H9 (cell line): Measurements from ENCODE around the gene XIAP. TPM values are rescaled to one million over a fixed set of nuclear protein-coding genes. Genes with fewer than 3 reads are reported as not detected.
A peak's percentile ranks its signal among the peaks of the same experiment; 100 is the strongest.

ENCODE experiments used
- DNase-seq: peaks from one replicate; pipeline ENCODE4 v3.0.0-alpha.2; 2017
- H2AFZ ChIP-seq: one replicate; pipeline ENCODE4 v1.6.1; 2013; ENCODE audit warnings: mild to moderate bottlenecking, low read length, control low read depth, moderate library complexity
- H2AK5ac ChIP-seq: 2 replicates; pipeline ENCODE4 v1.6.1; 2013; ENCODE audit warnings: low read length, control low read depth, mixed read lengths; ENCODE audit not compliant: insufficient read length
- H2BK120ac ChIP-seq: one replicate; pipeline ENCODE4 v1.6.1; 2013; ENCODE audit warnings: low read depth, mild to moderate bottlenecking, low read length, control low read depth, inconsistent platforms; ENCODE audit not compliant: poor library complexity, severe bottlenecking
- H2BK12ac ChIP-seq: 2 replicates; pipeline ENCODE4 v1.6.1; 2013; ENCODE audit warnings: low read length, control low read depth, mixed read lengths, low read depth; ENCODE audit not compliant: insufficient read length
- H2BK15ac ChIP-seq: 2 replicates; pipeline ENCODE4 v1.6.1; 2013; ENCODE audit warnings: low read depth, low read length, control low read depth
- H2BK20ac ChIP-seq: one replicate; pipeline ENCODE4 v1.6.1; 2013; ENCODE audit warnings: low read depth, mild to moderate bottlenecking, low read length, control low read depth, inconsistent platforms; ENCODE audit not compliant: poor library complexity, severe bottlenecking
- H2BK5ac ChIP-seq: 2 replicates; pipeline ENCODE4 v1.6.1; 2013; ENCODE audit warnings: low read length, control low read depth, mixed read lengths; ENCODE audit not compliant: insufficient read length
- H3K14ac ChIP-seq: 2 replicates; pipeline ENCODE4 v1.6.1; 2013; ENCODE audit warnings: low read length, control low read depth; ENCODE audit not compliant: insufficient read depth
- H3K18ac ChIP-seq: 2 replicates; pipeline ENCODE4 v1.6.1; 2013; ENCODE audit warnings: low read depth, mild to moderate bottlenecking, mixed read lengths, low read length, control low read depth; ENCODE audit not compliant: insufficient read length
- H3K23ac ChIP-seq: 2 replicates; pipeline ENCODE4 v1.6.1; 2013; ENCODE audit warnings: low read length, control low read depth, mixed read lengths, low read depth; ENCODE audit not compliant: insufficient read length
- H3K23me2 ChIP-seq: 2 replicates; pipeline ENCODE4 v1.6.1; 2013; ENCODE audit warnings: low read depth, mild to moderate bottlenecking, mixed read lengths, low read length, control low read depth; ENCODE audit not compliant: insufficient read length, poor library complexity, severe bottlenecking
- H3K27ac ChIP-seq: 2 replicates; pipeline ENCODE4 v1.5.1; 2013; ENCODE audit warnings: low read length, control low read depth, mixed read lengths, low read depth; ENCODE audit not compliant: insufficient read length
- H3K27me3 ChIP-seq: 2 replicates; pipeline ENCODE4 v1.6.1; 2013; ENCODE audit warnings: low read length, control low read depth, inconsistent platforms; ENCODE audit not compliant: insufficient read depth
- H3K4ac ChIP-seq: 2 replicates; pipeline ENCODE4 v1.6.1; 2013; ENCODE audit warnings: low read depth, mild to moderate bottlenecking, control low read depth, inconsistent platforms, low read length, moderate library complexity
- H3K4me1 ChIP-seq: 2 replicates; pipeline ENCODE4 v1.6.1; 2013; ENCODE audit warnings: low read length, control low read depth, inconsistent platforms; ENCODE audit not compliant: insufficient read depth
- H3K4me2 ChIP-seq: 2 replicates; pipeline ENCODE4 v1.6.1; 2013; ENCODE audit warnings: low read length, control low read depth, mixed read lengths; ENCODE audit not compliant: insufficient read length, insufficient read depth
- H3K56ac ChIP-seq: 2 replicates; pipeline ENCODE4 v1.6.1; 2013; ENCODE audit warnings: low read depth, mild to moderate bottlenecking, mixed read lengths, low read length, control low read depth; ENCODE audit not compliant: insufficient read length
- H3K79me1 ChIP-seq: 2 replicates; pipeline ENCODE4 v1.6.1; 2013; ENCODE audit warnings: low read depth, mild to moderate bottlenecking, moderate library complexity, low read length, control low read depth, inconsistent platforms; ENCODE audit not compliant: insufficient read depth, poor library complexity, severe bottlenecking
- H3K79me2 ChIP-seq: 2 replicates; pipeline ENCODE4 v1.6.1; 2013; ENCODE audit warnings: low read length, control low read depth, inconsistent platforms; ENCODE audit not compliant: insufficient read depth
- H3K9ac ChIP-seq: 2 replicates; pipeline ENCODE4 v1.6.1; 2013; ENCODE audit warnings: low read length, control low read depth, mixed read lengths; ENCODE audit not compliant: insufficient read length; ENCODE audit errors: extremely low read depth
- H3K9me3 ChIP-seq: one replicate; pipeline ENCODE4 v1.6.1; 2013; ENCODE audit warnings: low read depth, low read length, inconsistent platforms; ENCODE audit not compliant: control insufficient read depth
- H3T11ph ChIP-seq: one replicate; pipeline ENCODE4 v1.6.1; 2013; ENCODE audit warnings: mild to moderate bottlenecking, low read length, control low read depth, inconsistent platforms
- H4K20me1 ChIP-seq: one replicate; pipeline ENCODE4 v1.6.1; 2013; ENCODE audit not compliant: control insufficient read depth, insufficient read length, insufficient read depth
- H4K5ac ChIP-seq: 2 replicates; pipeline ENCODE4 v1.6.1; 2013; ENCODE audit warnings: low read depth, mild to moderate bottlenecking, mixed read lengths, low read length, control low read depth; ENCODE audit not compliant: insufficient read length
- H4K8ac ChIP-seq: replicated peaks from 2 replicates; pipeline ENCODE4 v1.6.1; 2013; ENCODE audit warnings: low read length, control low read depth, mixed read lengths, low read depth; ENCODE audit not compliant: insufficient read length
- H4K91ac ChIP-seq: 2 replicates; pipeline ENCODE4 v1.6.1; 2013; ENCODE audit warnings: low read depth, mild to moderate bottlenecking, moderate library complexity, mixed read lengths, low read length, control low read depth; ENCODE audit not compliant: insufficient read length
- H3K27ac Mint-ChIP-seq, 3 experiments: 2 replicates in 2 of 3; 3 replicates in 1 of 3; pipeline ENCODE4 v1.8.0; 2020 to 2021; ENCODE audit warnings: mixed read lengths in 3 of 3, mild to moderate bottlenecking in 1 of 3, moderate library complexity in 1 of 3
- H3K27me3 Mint-ChIP-seq: 2 replicates; pipeline ENCODE4 v1.8.0; 2021; ENCODE audit warnings: low read depth, mild to moderate bottlenecking, moderate library complexity, mixed read lengths
- H3K36me3 Mint-ChIP-seq, 3 experiments: 2 replicates in 2 of 3; 3 replicates in 1 of 3; pipeline ENCODE4 v1.8.0; 2020 to 2021; ENCODE audit warnings: low read depth in 3 of 3, mixed read lengths in 3 of 3; ENCODE audit not compliant: insufficient read depth in 1 of 3
- H3K4me1 Mint-ChIP-seq, 2 experiments: 2 replicates each; pipeline ENCODE4 v1.8.0; 2020; ENCODE audit warnings: mixed read lengths in 2 of 2
- H3K4me3 Mint-ChIP-seq, 2 experiments: 2 replicates in 1 of 2; 3 replicates in 1 of 2; pipeline ENCODE4 v1.8.0; 2020 to 2021; ENCODE audit warnings: mild to moderate bottlenecking in 2 of 2, mixed read lengths in 2 of 2, moderate library complexity in 1 of 2
- H3K9me3 Mint-ChIP-seq, 2 experiments: 2 replicates in 1 of 2; 3 replicates in 1 of 2; pipeline ENCODE4 v1.8.0; 2020; ENCODE audit warnings: mild to moderate bottlenecking in 2 of 2, mixed read lengths in 2 of 2, moderate library complexity in 1 of 2
- CTCF ChIP-seq: fragments of 200-600 bp; sonication (generic); conservative IDR thresholded peaks from 3 replicates; pipeline ENCODE4 v1.8.0; 2021; ENCODE audit warnings: antibody characterized with exemption, mild to moderate bottlenecking
- WGBS: extraction: QIAGEN DNeasy Blood & Tissue Kit; methylation state at CpG from one replicate; pipeline ENCODE4 v1.1.7; 2013; ENCODE audit warnings: missing lambda C conversion rate, low lambda C conversion rate, mixed read lengths; ENCODE audit not compliant: insufficient read length; ENCODE audit errors: extremely low coverage; 5-methylcytosine and 5-hydroxymethylcytosine counted together
- total RNA-seq: library from RNA; stranded (reverse); gene quantifications from 2 replicates; pipeline ENCODE4 v1.2.1, GENCODE V29; 2021

The XIAP gene
- total RNA-seq, 1 experiment from 2014 or later: 40.5 TPM

GRCh38 chrX:123817288-123817894, 42.5 kb upstream of the XIAP start:
- H3K79me1 ChIP-seq: no peaks in the 10 kb centered on the region
- H3K23ac ChIP-seq: no peak overlapping the region
- TF ChIP-seq CTCF: no peak
- no peak overlapping the region for H4K8ac ChIP-seq
- H2AK5ac ChIP-seq: no peak overlapping the region
- WGBS: no CpG with 5 or more reads among the region's 6 CpGs
- no peak overlapping the region for H2BK15ac ChIP-seq
- H2BK120ac ChIP-seq: no peak overlapping the region
- H3K18ac ChIP-seq: no peak overlapping the region
- Mint-ChIP-seq H3K27ac (peak overlapping the region in 1 of 3 experiments; percentile 65; a peak in 1 of 7 replicates), H3K27me3 (peaks cover 14% of the 10 kb centered on the region), H3K4me3 (no peak overlapping the region), H3K9me3 (peaks cover 9 to 56% of the 10 kb centered on the region in 2 experiments), H3K4me1 (peaks cover 0 to 4% of the 10 kb centered on the region in 2 experiments; a peak in 1 of 4 replicates), H3K36me3 (peaks cover 1 to 4% (median 4%) of the 10 kb centered on the region in 3 experiments; a peak in 3 of 7 replicates)
- H4K20me1 ChIP-seq: no peaks in the 10 kb centered on the region
- H3K27ac ChIP-seq: no peak overlapping the region
- H3K56ac ChIP-seq: no peak overlapping the region
- H3K4ac ChIP-seq: no peak overlapping the region
- H2BK20ac ChIP-seq: no peak overlapping the region
- H3K14ac ChIP-seq: no peak overlapping the region
- no peak overlapping the region for H2BK5ac ChIP-seq
- no peak overlapping the region for H4K91ac ChIP-seq
- H3K23me2 ChIP-seq: no peaks in the 10 kb centered on the region
- no peak for DNase-seq
- no peak overlapping the region for H2BK12ac ChIP-seq
- H3K4me2 ChIP-seq: no peak overlapping the region
- H3K79me2 ChIP-seq: no peaks in the 10 kb centered on the region
- no peak overlapping the region for H3T11ph ChIP-seq
- no peaks in the 10 kb centered on the region for H3K4me1 ChIP-seq
- H3K9me3 ChIP-seq: no peaks in the 10 kb centered on the region
- no peak overlapping the region for H4K5ac ChIP-seq
- no peak overlapping the region for H2AFZ ChIP-seq
- no peaks in the 10 kb centered on the region for H3K27me3 ChIP-seq
- no peak overlapping the region for H3K9ac ChIP-seq
